K562 (cell line): ENCODE data around the gene SYCP3. TPM values are rescaled to one million over a fixed set of nuclear protein-coding genes. Genes with fewer than 3 reads are reported as not detected.
A peak's percentile ranks its signal among the peaks of the same experiment; 100 is the strongest.

Source experiments
- ESRRA ChIP-seq: fragments of 450-650 bp; IDR thresholded peaks from 2 replicates; pipeline ENCODE4 v1.6.1; 2014; ENCODE audit warnings: low read depth, mild to moderate bottlenecking, moderate library complexity, borderline replicate concordance
- FOSL1 ChIP-seq: fragments of 200-800 bp; sonication (Bioruptor generic); conservative IDR thresholded peaks from 2 replicates; pipeline ENCODE4 v1.6.1; 2016; ENCODE audit warnings: missing genetic modification characterization, missing compliant biosample characterization
- GATAD2A ChIP-seq: fragments of 450-650 bp; IDR thresholded peaks from 2 replicates; pipeline ENCODE4 v1.6.1; 2017
- HNRNPK ChIP-seq: fragments of 200-400 bp; formaldehyde crosslinking; IDR thresholded peaks from one replicate; pipeline ENCODE4 v1.6.1; 2018; ENCODE audit warnings: mild to moderate bottlenecking, low read depth, low read length; ENCODE audit not compliant: poor library complexity, severe bottlenecking
- JUND ChIP-seq, 2 experiments: IDR thresholded peaks; 2 replicates in 1 of 2; 3 replicates in 1 of 2; pipeline ENCODE4 v1.6.1; 2011; ENCODE audit warnings: borderline replicate concordance in 2 of 2, low read depth in 2 of 2, low read length in 2 of 2, improper control_type of control experiment in 1 of 2, missing biosample characterization in 1 of 2, missing genetic modification characterization in 1 of 2, missing genetic modification reagents in 1 of 2
- MEIS2 ChIP-seq: fragments of 450-650 bp; IDR thresholded peaks from 2 replicates; pipeline ENCODE4 v1.6.1; 2014; ENCODE audit warnings: mild to moderate bottlenecking; ENCODE audit not compliant: partially characterized antibody
- MLLT1 ChIP-seq, 2 experiments: fragments of 450-650 bp; IDR thresholded peaks; 2 replicates each; pipeline ENCODE4 v1.6.1; 2016
- MYNN ChIP-seq, 2 experiments: sonication (generic); formaldehyde crosslinking in 1 of 2; IDR thresholded peaks; 2 replicates each; pipeline versions ENCODE4 v1.5.0 to v1.6.1; 2016 to 2020; ENCODE audit warnings: antibody characterized with exemption in 1 of 2, missing genetic modification reagents in 1 of 2
- PBX2 ChIP-seq, 2 experiments: IDR thresholded peaks in 1 of 2; conservative IDR thresholded peaks in 1 of 2; 2 replicates each; pipeline ENCODE4 v1.6.1; 2016; ENCODE audit warnings: low read depth in 2 of 2, mild to moderate bottlenecking in 1 of 2, missing compliant biosample characterization in 1 of 2, missing genetic modification characterization in 1 of 2, moderate library complexity in 1 of 2
- PKNOX1 ChIP-seq: fragments of 450-650 bp; IDR thresholded peaks from 2 replicates; pipeline ENCODE4 v1.6.1; 2016
- ZBTB43 ChIP-seq: sonication (generic); formaldehyde crosslinking; IDR thresholded peaks from 2 replicates; pipeline ENCODE4 v1.8.0; 2023; ENCODE audit warnings: mild to moderate bottlenecking, missing genetic modification reagents
- ZNF263 ChIP-seq: sonication (generic); formaldehyde crosslinking; IDR thresholded peaks from 2 replicates; pipeline ENCODE4 v1.8.0; 2022; ENCODE audit warnings: mild to moderate bottlenecking, missing genetic modification reagents, borderline replicate concordance
- ZNF589 ChIP-seq: fragments of 200-800 bp; sonication (Bioruptor generic); IDR thresholded peaks from 2 replicates; pipeline ENCODE4 v1.6.1; 2016; ENCODE audit warnings: low read depth, missing genetic modification characterization, missing compliant biosample characterization
- ZNF639 ChIP-seq, 2 experiments: fragments of 200-800 bp in 1 of 2; sonication (Bioruptor generic) in 1 of 2; sonication (generic) in 1 of 2; formaldehyde crosslinking in 1 of 2; IDR thresholded peaks in 1 of 2; conservative IDR thresholded peaks in 1 of 2; 2 replicates each; pipeline versions ENCODE4 v1.5.0 to v1.6.1; 2016 to 2020; ENCODE audit warnings: missing compliant biosample characterization in 1 of 2, missing genetic modification characterization in 1 of 2, missing genetic modification reagents in 1 of 2
- ZZZ3 ChIP-seq: fragments of 450-650 bp; IDR thresholded peaks from 2 replicates; pipeline ENCODE4 v1.6.1; 2016; ENCODE audit warnings: antibody characterized with exemption, mild to moderate bottlenecking, moderate library complexity
- polyA plus RNA-seq, 8 experiments: library from polyadenylated mRNA; depleted of rRNA in 4 of 8; stranded (reverse) in 5 of 8; unstranded in 3 of 8; fragments of >200 nt; fragmentation: Nextera tagmentation in 2 of 8; fragmentation: Illumina TruSeq in 1 of 8; extraction: Ambion mirVana in 2 of 8; extraction: Trizol in 1 of 8; gene quantifications; 2 replicates each; pipeline versions ENCODE4 v1.2.1 to v1.2.3, GENCODE V29; 2011 to 2014; ENCODE audit warnings: inconsistent platforms in 1 of 8, missing spikeins in 1 of 8
- total RNA-seq, 7 experiments: library from RNA; depleted of rRNA in 6 of 7; stranded (reverse); fragments of >200 nt in 6 of 7; fragmentation: Illumina TruSeq in 2 of 7; extraction: Trizol in 2 of 7; gene quantifications; 2 replicates each; pipeline versions ENCODE4 v1.2.1 to v1.2.3, GENCODE V29; 2011 to 2021; ENCODE audit warnings: low replicate concordance in 1 of 7

SYCP3 gene
- total and polyA plus RNA-seq, 9 of the 15 experiments (the other 6 are each of a cell fraction or from before 2014, with no cell fraction given) = 0.11 to 0.25 (median 0.22) TPM; not detected in 4

GRCh38 chr12:101707131-101707782 is 32.0 kb downstream of the SYCP3 start (continued):
- TF ChIP-seq FOSL1 (0 out of 2 replicates have a peak, but pooled peaks have one; percentile 51), PBX2 (CRISPR knock-in tag; IDR thresholded peaks at IDR 0.05; ENCODE audit: low read depth) (no peak), PBX2 (tag; conservative IDR thresholded peaks at IDR 0.05; ENCODE audit: low read depth) (peak; percentile 58), MYNN (IDR thresholded peaks at IDR 0.05) (peak; percentile 82), MYNN (CRISPR knock-in tag; IDR thresholded peaks at IDR 0.05) (no peak), MEIS2 (peak; percentile 76), HNRNPK (no peak), JUND (IDR thresholded peaks at IDR 0.05; ENCODE audit: borderline replicate concordance, low read depth, low read length) (peak; percentile 58; the same call in 1 of the 2 replicates), JUND (tag; IDR thresholded peaks at IDR 0.05; ENCODE audit: borderline replicate concordance, low read depth, low read length) (no peak; the same call in 2 of the 3 replicates), ZNF263 (CRISPR knock-in tag) (peak; percentile 86; the same call in 1 of the 2 replicates), MLLT1 (IDR thresholded peaks at IDR 0.05) (peak in 1 of 2 experiments; percentile 68; a peak in 1 of 4 replicates), ZZZ3 (no peak), ZNF639 (CRISPR knock-in tag; conservative IDR thresholded peaks at IDR 0.05 in 1 of 2, IDR thresholded peaks at IDR 0.05 in 1 of 2) (no peak), PKNOX1 (peak; percentile 71), GATAD2A (0 out of 2 replicates have a peak, but pooled peaks have one; percentile 45), ZBTB43 (no peak), ESRRA (peak; percentile 44; the same call in 1 of the 2 replicates), ZNF589 (CRISPR knock-in tag) (no peak)
